H1 (cell line): Measurements from ENCODE around the gene S1PR2. TPM values are rescaled to one million over a fixed set of nuclear protein-coding genes. Genes with fewer than 3 reads are reported as not detected.

Experiments
- CTCF ChIA-PET: fragments of 300-600 bp; sonication (Branson Sonifier 250); formaldehyde crosslinking; loops from one replicate; lab custom pipeline; 2021; ENCODE audit not compliant: partially characterized antibody; lab: Charles Lee
- POLR2A ChIA-PET: fragments of 300-600 bp; sonication (Branson Sonifier 250); formaldehyde crosslinking; loops from one replicate; lab custom pipeline; 2021; ENCODE audit warnings: inconsistent platforms; ENCODE audit not compliant: partially characterized antibody; lab: Charles Lee
- DNase-seq, 2 experiments: peaks; one replicate each; pipeline versions ENCODE4 v3.0.0 to v3.0.0-alpha.2; 2010 to 2022; ENCODE audit warnings: low spot score in 2 of 2, low read depth in 1 of 2, mixed read lengths in 1 of 2
- FAIRE-seq: peaks from 2 replicates; lab custom pipeline; 2011; peaks lifted over from hg19 to GRCh38; lab: Jason Lieb, UNC
- H2AFZ ChIP-seq: 2 replicates; pipeline ENCODE4 v1.8.1; 2012; ENCODE audit warnings: low read length, inconsistent platforms
- H2AK5ac ChIP-seq: 2 replicates; pipeline ENCODE4 v1.6.1; 2013; ENCODE audit warnings: low read depth, low read length
- H2BK120ac ChIP-seq: replicated peaks from 2 replicates; pipeline ENCODE3; 2013; ENCODE audit warnings: low read depth, low read length, inconsistent platforms
- H2BK12ac ChIP-seq: 2 replicates; pipeline ENCODE4 v1.6.1; 2013; ENCODE audit warnings: low read depth, low read length
- H2BK15ac ChIP-seq: 2 replicates; pipeline ENCODE4 v1.6.1; 2013; ENCODE audit warnings: low read length
- H2BK20ac ChIP-seq: 2 replicates; pipeline ENCODE4 v1.6.1; 2013; ENCODE audit warnings: low read length
- H2BK5ac ChIP-seq: 2 replicates; pipeline ENCODE4 v1.6.1; 2013; ENCODE audit warnings: low read depth, low read length
- H3K14ac ChIP-seq: 2 replicates; pipeline ENCODE4 v1.6.1; 2013; ENCODE audit warnings: inconsistent platforms; ENCODE audit not compliant: insufficient read length
- H3K18ac ChIP-seq: 2 replicates; pipeline ENCODE4 v1.6.1; 2013; ENCODE audit warnings: low read length; ENCODE audit errors: extremely low read depth
- H3K23ac ChIP-seq: 2 replicates; pipeline ENCODE4 v1.6.1; 2013; ENCODE audit warnings: inconsistent platforms; ENCODE audit not compliant: insufficient read length
- H3K23me2 ChIP-seq: 2 replicates; pipeline ENCODE4 v1.6.1; 2013; ENCODE audit warnings: low read depth, low read length
- H3K27ac ChIP-seq: 2 replicates; pipeline ENCODE4 v1.6.1; 2011; ENCODE audit warnings: low read depth, low read length, inconsistent platforms
- H3K27me3 ChIP-seq, 4 experiments: replicated peaks in 1 of 4; 1 replicate in 1 of 4; 2 replicates in 3 of 4; pipeline versions ENCODE4 v1.6.1 to v1.8.1; 2011 to 2013; ENCODE audit warnings: low read length in 3 of 4, mild to moderate bottlenecking in 3 of 4, inconsistent platforms in 2 of 4, mixed read lengths in 2 of 4, moderate library complexity in 1 of 4; ENCODE audit not compliant: control insufficient read depth in 3 of 4, insufficient read depth in 3 of 4; ENCODE audit errors: extremely low read depth in 1 of 4
- H3K36me3 ChIP-seq, 4 experiments: 2 replicates each; pipeline versions ENCODE4 v1.6.1 to v1.8.1; 2011 to 2013; ENCODE audit warnings: mild to moderate bottlenecking in 4 of 4, low read length in 3 of 4, moderate library complexity in 2 of 4, control low read depth in 1 of 4, inconsistent platforms in 1 of 4; ENCODE audit not compliant: insufficient read depth in 4 of 4, control insufficient read depth in 2 of 4
- H3K4ac ChIP-seq: replicated peaks from 2 replicates; pipeline ENCODE3; 2013; ENCODE audit warnings: low read length, low read depth, mixed read lengths, inconsistent platforms; ENCODE audit not compliant: insufficient read length
- H3K4me1 ChIP-seq, 4 experiments: replicated peaks in 1 of 4; 1 replicate in 1 of 4; 2 replicates in 3 of 4; pipeline versions ENCODE4 v1.6.1 to v1.8.1; 2011 to 2013; ENCODE audit warnings: low read length in 3 of 4, inconsistent platforms in 2 of 4, mixed read lengths in 1 of 4; ENCODE audit not compliant: insufficient read depth in 4 of 4, control insufficient read depth in 3 of 4
- H3K4me2 ChIP-seq, 2 experiments: 2 replicates each; pipeline versions ENCODE4 v1.6.1 to v1.8.1; 2011 to 2013; ENCODE audit warnings: low read depth in 2 of 2, low read length in 2 of 2, control low read depth in 1 of 2, inconsistent platforms in 1 of 2, mild to moderate bottlenecking in 1 of 2; ENCODE audit not compliant: insufficient read depth in 1 of 2
- H3K4me3 ChIP-seq, 4 experiments: fragments of 200-600, 300-600 bp in 1 of 4; sonication (generic), shearing (Covaris generic), sonication (Bioruptor Twin) in 1 of 4; 2 replicates each; pipeline versions ENCODE4 v1.5.1 to v1.8.1; 2011 to 2016; ENCODE audit warnings: low read length in 4 of 4, low read depth in 3 of 4, control low read depth in 2 of 4, inconsistent platforms in 2 of 4, mild to moderate bottlenecking in 2 of 4, mixed read lengths in 1 of 4, moderate library complexity in 1 of 4; ENCODE audit not compliant: insufficient read depth in 2 of 4; ENCODE audit errors: extremely low read depth in 1 of 4
- H3K56ac ChIP-seq: replicated peaks from 2 replicates; pipeline ENCODE3; 2013; ENCODE audit warnings: low read depth, mild to moderate bottlenecking, mixed read lengths, low read length, inconsistent platforms; ENCODE audit not compliant: insufficient read length
- H3K79me1 ChIP-seq: 2 replicates; pipeline ENCODE4 v1.6.1; 2013; ENCODE audit warnings: low read depth, low read length, control low read depth
- H3K79me2 ChIP-seq, 2 experiments: 2 replicates each; pipeline versions ENCODE4 v1.6.1 to v1.8.1; 2012 to 2013; ENCODE audit warnings: low read length in 2 of 2, mild to moderate bottlenecking in 2 of 2, inconsistent platforms in 1 of 2; ENCODE audit not compliant: insufficient read depth in 2 of 2, control insufficient read depth in 1 of 2
- H3K9ac ChIP-seq, 4 experiments: replicated peaks in 1 of 4; 1 replicate in 1 of 4; 2 replicates in 3 of 4; pipeline versions ENCODE4 v1.6.1 to v1.8.1; 2011 to 2013; ENCODE audit warnings: low read depth in 3 of 4, low read length in 3 of 4, control low read depth in 2 of 4, mild to moderate bottlenecking in 2 of 4, moderate library complexity in 2 of 4, inconsistent platforms in 1 of 4; ENCODE audit errors: extremely low read depth in 1 of 4
- H3K9me3 ChIP-seq, 2 experiments: 2 replicates each; pipeline versions ENCODE4 v1.6.1 to v1.8.1; 2012 to 2013; ENCODE audit warnings: mild to moderate bottlenecking in 2 of 2, moderate library complexity in 2 of 2, control low read depth in 1 of 2, inconsistent platforms in 1 of 2, low read depth in 1 of 2, low read length in 1 of 2, mixed read lengths in 1 of 2; ENCODE audit not compliant: insufficient read depth in 2 of 2
- H4K20me1 ChIP-seq, 2 experiments: replicated peaks in 1 of 2; 2 replicates each; pipeline versions ENCODE3 to v1.8.1; 2011 to 2013; ENCODE audit warnings: inconsistent platforms in 2 of 2, low read length in 2 of 2, mild to moderate bottlenecking in 1 of 2; ENCODE audit not compliant: insufficient read depth in 2 of 2, control insufficient read depth in 1 of 2
- H4K5ac ChIP-seq: 2 replicates; pipeline ENCODE4 v1.6.1; 2013; ENCODE audit warnings: low read length, low read depth, mixed read lengths, inconsistent platforms; ENCODE audit not compliant: insufficient read length
- H4K8ac ChIP-seq: 2 replicates; pipeline ENCODE4 v1.8.0; 2013; ENCODE audit warnings: mild to moderate bottlenecking, moderate library complexity, low read length, inconsistent platforms; ENCODE audit not compliant: insufficient read depth; ENCODE audit errors: extremely low read depth
- H4K91ac ChIP-seq: replicated peaks from 2 replicates; pipeline ENCODE3; 2013; ENCODE audit warnings: low read length, mixed read lengths, inconsistent platforms; ENCODE audit not compliant: insufficient read length
- EZH2 ChIP-seq: fragments of 200-600 bp; sonication (generic); IDR thresholded peaks from 2 replicates; pipeline ENCODE4 v1.7.1; 2012; ENCODE audit warnings: low read depth, mild to moderate bottlenecking, moderate library complexity, low read length, inconsistent platforms; ENCODE audit not compliant: severe bottlenecking
- POLR2AphosphoS5 ChIP-seq: IDR thresholded peaks from 2 replicates; pipeline ENCODE4 v1.6.1; 2011; ENCODE audit warnings: low read depth, low read length
- WGBS, 2 experiments: shearing (Covaris generic) in 1 of 2; methylation state at CpG; one replicate each; pipeline versions ENCODE4 v1.1.6 to v1.1.7; 2013 to 2015; ENCODE audit warnings: low lambda C conversion rate in 2 of 2, mixed read lengths in 2 of 2, inconsistent platforms in 1 of 2, low coverage in 1 of 2, missing lambda C conversion rate in 1 of 2; ENCODE audit not compliant: insufficient replicate concordance in 2 of 2, insufficient coverage in 1 of 2, insufficient read length in 1 of 2; ENCODE audit errors: extremely low coverage in 1 of 2, missing lambda C conversion rate in 1 of 2; 5-methylcytosine and 5-hydroxymethylcytosine counted together
- polyA plus RNA-seq, 7 experiments: library from polyadenylated mRNA; depleted of rRNA in 3 of 7; stranded (reverse) in 5 of 7; unstranded in 2 of 7; fragments of >200 nt in 5 of 7; fragments of 200-250 nt in 2 of 7; gene quantifications; 1 replicate in 5 of 7; 2 replicates in 1 of 7; 4 replicates in 1 of 7; pipeline versions ENCODE4 v1.2.1 to v1.2.3, GENCODE V29; 2011 to 2013; ENCODE audit warnings: missing spikeins in 2 of 7, mixed read lengths in 2 of 7
- total RNA-seq: library from RNA; stranded (reverse); fragmentation: NEBNext Ultra II Directional; extraction: Animal tissue kit (Norgen Biotek cat#: 25700); gene quantifications from 2 replicates; pipeline ENCODE4 v1.2.1, GENCODE V29; 2021

S1PR2 gene
- total and polyA plus RNA-seq, 2 of the 8 experiments (the other 6 are each of a cell fraction or from before 2014, with no cell fraction given) = 17.5 to 19.4 TPM

- WGBS, 2 experiments = 94% methylated on average over 24 of the region's 28 CpGs; no CpG with 5 or more reads in 1 of the 2 experiments
- POLR2A ChIA-PET = interaction anchor here (0.6 to 1.1 kb wide), 2 partner anchors 29 to 53 kb away, joined by 3 read pairs; partner anchors contain the start of gene DNMT1
- no peak overlapping the region for H3K4me2 ChIP-seq
- peaks cover 0 to 4% (median 2%) of the 10 kb centered on the region in 4 experiments; a peak in 4 of 7 replicates for H3K4me1 ChIP-seq
- H2BK15ac ChIP-seq = no peak overlapping the region
- no peak for FAIRE-seq
- H4K8ac ChIP-seq = no peak overlapping the region
- no peak overlapping the region for H2AK5ac ChIP-seq
- H3K56ac ChIP-seq = no peak overlapping the region
- H3K79me1 ChIP-seq = peaks cover 11% of the 10 kb centered on the region
- no peaks in the 10 kb centered on the region for H3K27me3 ChIP-seq
- H4K20me1 ChIP-seq = peaks cover 9 to 10% of the 10 kb centered on the region in 2 experiments
- H3K9me3 ChIP-seq = 0 out of 4 replicates have a peak, but pooled peaks cover 0 to 5% of the 10 kb centered on the region in 2 experiments
- H2BK120ac ChIP-seq = no peak overlapping the region
- H3K18ac ChIP-seq = no peak overlapping the region
- peaks cover 0 to 13% of the 10 kb centered on the region in 2 experiments; a peak in 2 of 4 replicates for H3K79me2 ChIP-seq
- no peak overlapping the region for H3K23ac ChIP-seq
- H3K4ac ChIP-seq = no peak overlapping the region
- H2BK20ac ChIP-seq = no peak overlapping the region
- no peak overlapping the region for H2BK12ac ChIP-seq
- no peak overlapping the region for H4K91ac ChIP-seq
- no peak overlapping the region for H3K14ac ChIP-seq
- no peak overlapping the region for H4K5ac ChIP-seq
- no peak overlapping the region for H2BK5ac ChIP-seq
- no peak overlapping the region for H2AFZ ChIP-seq
- no peak overlapping the region for H3K27ac ChIP-seq
- TF ChIP-seq POLR2AphosphoS5 (no peak), EZH2 (no peak)
- TF ChIP-seq, all 59 proteins: peak for 0
- peaks cover 0 to 3% (median under 1%) of the 10 kb centered on the region in 4 experiments; a peak in 3 of 8 replicates for H3K36me3 ChIP-seq
- no peak for DNase-seq
- no peak overlapping the region for H3K4me3 ChIP-seq
- no peak overlapping the region for H3K9ac ChIP-seq
- CTCF ChIA-PET = interaction anchor here (0.6 to 2.3 kb wide), 7 partner anchors 13 to 114 kb away, joined by 3 to 14 read pairs (median 3); no protein-coding TSS in a partner anchor
- no peaks in the 10 kb centered on the region for H3K23me2 ChIP-seq
Observed at GRCh38 chr19:10223488-10224213, 7.5 kb downstream of the S1PR2 start.
